Loucy (cell line): ENCODE data around the gene MRPS27.

Experiments used
- H2AFZ ChIP-seq: fragments of 200-600 bp; sonication (generic); 2 replicates; pipeline ENCODE4 v1.6.0; 2016; ENCODE audit warnings: antibody characterized with exemption, mild to moderate bottlenecking, low read length, moderate library complexity
- H3F3A ChIP-seq: fragments of 200-600 bp; 2 replicates; pipeline ENCODE4 v1.6.0; 2016; ENCODE audit warnings: antibody characterized with exemption, low read depth, mild to moderate bottlenecking
- H3K27me3 ChIP-seq: fragments of 200-600 bp; sonication (generic); 2 replicates; pipeline ENCODE4 v1.6.1; 2014; ENCODE audit warnings: low read length, mild to moderate bottlenecking; ENCODE audit not compliant: insufficient read depth, poor library complexity, severe bottlenecking
- H3K36me3 ChIP-seq: fragments of 200-600 bp; sonication (generic); 2 replicates; pipeline ENCODE4 v1.6.1; 2016; ENCODE audit warnings: low read length; ENCODE audit not compliant: insufficient read depth
- H3K4me1 ChIP-seq: fragments of 200-600 bp; sonication (generic); 2 replicates; pipeline ENCODE4 v1.5.1; 2014; ENCODE audit warnings: low read length, mild to moderate bottlenecking; ENCODE audit not compliant: insufficient read depth, poor library complexity, severe bottlenecking
- H3K4me2 ChIP-seq: fragments of 200-600 bp; sonication (generic); 2 replicates; pipeline ENCODE4 v1.6.0; 2014; ENCODE audit warnings: antibody characterized with exemption, low read length, low read depth, mild to moderate bottlenecking; ENCODE audit not compliant: poor library complexity, severe bottlenecking
- H3K4me3 ChIP-seq: fragments of 200-600 bp; sonication (generic); 2 replicates; pipeline ENCODE4 v1.5.1; 2014; ENCODE audit warnings: low read length, mild to moderate bottlenecking, mixed read lengths; ENCODE audit not compliant: poor library complexity, severe bottlenecking
- H3K79me2 ChIP-seq: fragments of 200-600 bp; sonication (generic); 2 replicates; pipeline ENCODE4 v1.6.1; 2014; ENCODE audit warnings: low read length; ENCODE audit not compliant: insufficient read depth
- H3K9ac ChIP-seq: fragments of 200-600 bp; sonication (generic); 2 replicates; pipeline ENCODE4 v1.6.0; 2014; ENCODE audit warnings: mild to moderate bottlenecking, low read depth, low read length, moderate library complexity; ENCODE audit not compliant: poor library complexity, severe bottlenecking
- H3K9me2 ChIP-seq: fragments of 200-600 bp; sonication (generic); replicated peaks from 2 replicates; pipeline ENCODE4 v1.6.1; 2016; ENCODE audit warnings: low read depth, low read length, mixed read lengths
- H3K9me3 ChIP-seq: fragments of 200-600 bp; sonication (generic); 2 replicates; pipeline ENCODE4 v1.6.1; 2014; ENCODE audit warnings: mild to moderate bottlenecking, antibody characterized with exemption, low read length, low read depth; ENCODE audit not compliant: insufficient read depth
- H4K20me1 ChIP-seq: fragments of 200-600 bp; sonication (generic); 2 replicates; pipeline ENCODE4 v1.6.0; 2014; ENCODE audit warnings: antibody characterized with exemption, low read length, mild to moderate bottlenecking; ENCODE audit not compliant: insufficient read depth, poor library complexity, severe bottlenecking
- EZH2phosphoT487 ChIP-seq: fragments of 200-600 bp; IDR thresholded peaks from 2 replicates; pipeline ENCODE4 v1.6.1; 2018; ENCODE audit warnings: antibody characterized with exemption, mild to moderate bottlenecking, moderate library complexity, borderline replicate concordance
- TF ChIP-seq, protein P1 (sequence below): fragments of 200-600 bp; sonication (generic); conservative IDR thresholded peaks from 2 replicates; pipeline ENCODE4 v1.5.1; 2014; ENCODE audit warnings: mild to moderate bottlenecking, antibody characterized with exemption, low read length

MRPS27 gene

DNA sequence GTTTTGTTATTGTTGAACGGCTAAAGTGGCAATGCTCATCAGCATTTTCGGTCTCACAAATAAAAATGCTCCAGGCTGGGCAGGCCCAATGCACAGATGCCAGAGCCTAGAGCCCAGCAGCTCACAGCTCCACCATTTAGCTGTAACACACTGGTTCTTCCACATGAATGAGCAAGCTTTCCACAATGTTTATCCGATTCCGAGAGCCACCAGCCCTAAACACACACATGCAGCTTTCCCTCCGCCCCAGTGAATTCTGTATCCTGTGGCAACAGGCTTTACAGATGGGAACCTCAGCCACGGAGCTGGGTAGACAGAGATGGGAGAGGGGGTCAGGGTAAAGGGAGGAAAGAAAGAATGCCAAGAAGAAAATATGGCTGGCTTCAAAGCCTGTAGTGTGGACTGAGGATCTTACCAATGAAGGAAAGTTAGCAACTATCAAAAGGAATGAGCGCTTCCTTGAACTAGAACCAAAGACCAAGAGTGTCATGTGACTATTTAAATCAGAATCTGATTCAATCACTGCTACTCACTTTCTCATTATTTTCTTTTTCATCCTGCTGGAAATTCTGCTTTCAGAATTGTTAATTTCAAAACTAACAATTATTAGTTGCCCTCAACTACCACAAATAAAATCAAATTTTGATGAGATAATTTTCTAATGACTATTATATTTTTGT is 77.1 kb downstream of the MRPS27 start:
- Histone ChIP-seq H3K4me1 (peaks cover 35% of the 10 kb centered on the region), H4K20me1 (peaks cover 9% of the 10 kb centered on the region), H3K79me2 (0 out of 2 replicates have a peak, but pooled peaks cover 5% of the 10 kb centered on the region), H3K9me2 (no peaks in the 10 kb centered on the region), H3K36me3 (peaks cover under 1% of the 10 kb centered on the region; the same call in 1 of the 2 replicates), H3F3A (no peaks in the 10 kb centered on the region), H3K9me3 (no peaks in the 10 kb centered on the region), H3K4me2 (no peak overlapping the region), H3K27me3 (no peaks in the 10 kb centered on the region), H2AFZ (no peak overlapping the region), H3K9ac (no peak overlapping the region), H3K4me3 (no peak overlapping the region)
- no peak for TF ChIP-seq EZH2phosphoT487
- TF ChIP-seq, protein P1, sequence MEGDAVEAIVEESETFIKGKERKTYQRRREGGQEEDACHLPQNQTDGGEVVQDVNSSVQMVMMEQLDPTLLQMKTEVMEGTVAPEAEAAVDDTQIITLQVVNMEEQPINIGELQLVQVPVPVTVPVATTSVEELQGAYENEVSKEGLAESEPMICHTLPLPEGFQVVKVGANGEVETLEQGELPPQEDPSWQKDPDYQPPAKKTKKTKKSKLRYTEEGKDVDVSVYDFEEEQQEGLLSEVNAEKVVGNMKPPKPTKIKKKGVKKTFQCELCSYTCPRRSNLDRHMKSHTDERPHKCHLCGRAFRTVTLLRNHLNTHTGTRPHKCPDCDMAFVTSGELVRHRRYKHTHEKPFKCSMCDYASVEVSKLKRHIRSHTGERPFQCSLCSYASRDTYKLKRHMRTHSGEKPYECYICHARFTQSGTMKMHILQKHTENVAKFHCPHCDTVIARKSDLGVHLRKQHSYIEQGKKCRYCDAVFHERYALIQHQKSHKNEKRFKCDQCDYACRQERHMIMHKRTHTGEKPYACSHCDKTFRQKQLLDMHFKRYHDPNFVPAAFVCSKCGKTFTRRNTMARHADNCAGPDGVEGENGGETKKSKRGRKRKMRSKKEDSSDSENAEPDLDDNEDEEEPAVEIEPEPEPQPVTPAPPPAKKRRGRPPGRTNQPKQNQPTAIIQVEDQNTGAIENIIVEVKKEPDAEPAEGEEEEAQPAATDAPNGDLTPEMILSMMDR: no peak

DNA sequence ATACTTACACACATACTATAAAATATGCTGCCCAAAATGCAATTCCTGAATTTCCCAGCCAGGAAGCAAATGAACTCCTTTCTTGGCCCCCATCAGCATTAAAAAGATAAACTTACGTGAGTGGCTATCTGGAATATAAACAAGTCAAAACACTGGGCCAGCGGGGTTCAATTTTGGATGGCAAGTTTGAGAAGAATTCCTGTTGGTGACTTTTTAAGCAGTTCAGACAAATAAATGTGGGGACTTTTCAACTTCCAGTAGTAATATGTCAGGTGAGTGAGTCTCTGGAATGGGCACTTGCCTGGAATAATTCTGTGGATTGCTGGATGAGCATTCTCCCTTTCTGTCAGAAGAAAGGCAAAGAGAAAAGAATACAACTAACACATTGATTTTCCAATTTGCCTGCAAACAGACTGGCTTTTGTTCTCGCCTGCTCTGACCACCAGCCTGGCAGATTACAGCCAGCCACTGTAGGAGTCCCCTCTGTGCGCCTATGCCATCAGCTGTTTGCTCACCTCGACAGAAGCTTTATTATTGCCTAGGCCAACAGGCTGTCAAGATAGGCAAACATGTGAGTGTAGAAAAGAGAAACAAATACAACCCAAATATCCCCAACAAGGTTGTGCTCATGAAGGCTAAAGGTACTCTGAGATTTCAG is 78.6 kb downstream of the MRPS27 start:
- no peaks in the 10 kb centered on the region for H3K79me2 ChIP-seq
- no peak overlapping the region for H3K9ac ChIP-seq
- H3K4me1 ChIP-seq: peaks cover 26% of the 10 kb centered on the region
- no peak overlapping the region for H3K4me2 ChIP-seq
- H3K4me3 ChIP-seq: no peak overlapping the region
- H3K9me3 ChIP-seq: no peaks in the 10 kb centered on the region
- H3K27me3 ChIP-seq: no peaks in the 10 kb centered on the region
- peaks cover 15% of the 10 kb centered on the region; the same call in 1 of the 2 replicates for H3K36me3 ChIP-seq
- TF ChIP-seq EZH2phosphoT487: no peak
- TF ChIP-seq, protein P1: no peak
- no peaks in the 10 kb centered on the region for H3K9me2 ChIP-seq
- peaks cover 14% of the 10 kb centered on the region for H4K20me1 ChIP-seq
- no peaks in the 10 kb centered on the region for H3F3A ChIP-seq
- no peak overlapping the region for H2AFZ ChIP-seq

DNA sequence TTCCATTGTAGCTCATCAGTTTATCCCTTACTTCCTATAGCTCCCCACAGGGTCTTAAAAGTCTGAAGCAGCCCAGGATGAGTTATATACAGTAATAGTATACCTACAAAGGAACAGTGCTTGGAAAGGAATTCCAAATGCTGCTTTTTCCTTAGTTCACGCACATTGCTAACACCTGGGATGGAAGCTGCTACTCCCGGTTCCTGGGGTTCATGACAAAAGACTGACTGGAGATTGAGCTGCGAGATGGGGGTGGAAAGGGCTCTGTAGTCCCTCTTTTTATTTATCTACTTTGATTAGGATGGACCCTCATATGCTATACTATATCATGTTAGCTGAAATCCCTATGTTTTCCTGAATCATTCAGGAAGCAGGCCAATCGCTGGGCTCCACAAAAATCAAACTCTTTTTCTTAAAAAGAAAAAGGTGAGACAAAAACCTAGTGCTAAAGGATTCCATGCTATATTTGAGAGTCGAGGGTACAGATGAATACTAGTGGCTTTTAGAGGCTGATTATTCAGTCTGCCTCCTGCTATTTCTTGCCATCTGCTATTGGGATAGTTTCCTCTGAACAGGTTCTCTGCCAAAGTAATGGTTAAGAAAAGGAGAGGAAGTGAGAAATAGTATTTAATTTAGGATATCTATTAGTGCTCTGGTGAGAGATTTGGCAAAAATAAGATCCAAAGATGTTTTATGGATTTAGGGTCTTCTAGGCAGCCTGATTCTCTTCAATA is 81.2 kb downstream of the MRPS27 start:
- Histone ChIP-seq H3K9me3 (no peaks in the 10 kb centered on the region), H4K20me1 (peaks cover 18% of the 10 kb centered on the region), H3K4me1 (peaks cover 14% of the 10 kb centered on the region), H3K27me3 (no peaks in the 10 kb centered on the region), H3K9ac (no peak overlapping the region), H3F3A (0 out of 2 replicates have a peak, but pooled peaks cover 3% of the 10 kb centered on the region), H2AFZ (no peak overlapping the region), H3K36me3 (peaks cover 27% of the 10 kb centered on the region; the same call in 1 of the 2 replicates), H3K4me3 (no peak overlapping the region), H3K79me2 (no peaks in the 10 kb centered on the region), H3K9me2 (no peaks in the 10 kb centered on the region), H3K4me2 (no peak overlapping the region)
- TF ChIP-seq, protein P1: no peak
- no peak for TF ChIP-seq EZH2phosphoT487
